CD14-positive monocyte (primary cell): ENCODE results near the gene CAMK2A. TPM values are rescaled to one million over a fixed set of nuclear protein-coding genes. Genes with fewer than 3 reads are reported as not detected.
A peak's percentile ranks its signal among the peaks of the same experiment; 100 is the strongest.

Source experiments
- DNase-seq, 3 donors: peaks; one replicate each; pipeline ENCODE4 v3.0.0-alpha.2; 2011 to 2022
- H2AFZ ChIP-seq: 2 replicates; pipeline ENCODE4 v1.6.0; 2012; ENCODE audit warnings: mild to moderate bottlenecking, low read depth, low read length, inconsistent platforms; ENCODE audit not compliant: insufficient read depth, poor library complexity, severe bottlenecking
- H3K27ac ChIP-seq, 2 donors: 1 replicate in 1 of 2; 2 replicates in 1 of 2; pipeline ENCODE4 v1.5.1; 2012 to 2013; ENCODE audit warnings: low read length in 2 of 2, control low read depth in 1 of 2, inconsistent platforms in 1 of 2, low read depth in 1 of 2, mild to moderate bottlenecking in 1 of 2
- H3K27me3 ChIP-seq, 2 donors: one replicate each; pipeline versions ENCODE4 v1.6.0 to v1.6.1; 2011 to 2013; ENCODE audit warnings: low read length in 2 of 2; ENCODE audit not compliant: control insufficient read depth in 2 of 2, insufficient read depth in 2 of 2
- H3K36me3 ChIP-seq, 2 donors: replicated peaks in 1 of 2; 1 replicate in 1 of 2; 2 replicates in 1 of 2; pipeline versions ENCODE4 v1.5.1 to v1.6.1; 2012 to 2013; ENCODE audit warnings: low read length in 2 of 2, control low read depth in 1 of 2, inconsistent platforms in 1 of 2, mild to moderate bottlenecking in 1 of 2; ENCODE audit not compliant: insufficient read depth in 2 of 2, control insufficient read depth in 1 of 2
- H3K4me1 ChIP-seq, 2 donors: 1 replicate in 1 of 2; 2 replicates in 1 of 2; pipeline versions ENCODE4 v1.5.1 to v1.6.1; 2012 to 2013; ENCODE audit warnings: low read length in 2 of 2, control low read depth in 1 of 2, inconsistent platforms in 1 of 2, mild to moderate bottlenecking in 1 of 2, moderate library complexity in 1 of 2; ENCODE audit not compliant: insufficient read depth in 2 of 2, control insufficient read depth in 1 of 2
- H3K4me2 ChIP-seq: replicated peaks from 2 replicates; pipeline ENCODE3; 2012; ENCODE audit warnings: low read length, moderate library complexity, mild to moderate bottlenecking; ENCODE audit not compliant: poor library complexity, severe bottlenecking; ENCODE audit errors: extremely low read depth
- H3K4me3 ChIP-seq, 3 experiments: fragments of 200-600 bp in 1 of 3; sonication (generic) in 1 of 3; replicated peaks in 1 of 3; 1 replicate in 2 of 3; 2 replicates in 1 of 3; pipeline ENCODE4 v1.5.1; 2011 to 2013; ENCODE audit warnings: low read length in 3 of 3, mild to moderate bottlenecking in 3 of 3, control low read depth in 2 of 3, low read depth in 2 of 3, inconsistent platforms in 1 of 3, moderate library complexity in 1 of 3
- H3K79me2 ChIP-seq: 2 replicates; pipeline ENCODE4 v1.6.0; 2012; ENCODE audit warnings: mild to moderate bottlenecking, control low read depth, inconsistent platforms, low read length, moderate library complexity; ENCODE audit not compliant: insufficient read depth
- H3K9ac ChIP-seq: 2 replicates; pipeline ENCODE4 v1.6.0; 2017; ENCODE audit warnings: low read length, mild to moderate bottlenecking; ENCODE audit not compliant: insufficient read depth, poor library complexity, severe bottlenecking
- H3K9me3 ChIP-seq, 2 donors: replicated peaks in 1 of 2; 1 replicate in 1 of 2; 2 replicates in 1 of 2; pipeline versions ENCODE4 v1.5.1 to v1.6.1; 2012 to 2013; ENCODE audit warnings: low read length in 2 of 2, control low read depth in 1 of 2; ENCODE audit not compliant: control insufficient read depth in 1 of 2, insufficient read depth in 1 of 2
- H4K20me1 ChIP-seq: 2 replicates; pipeline ENCODE4 v1.6.0; 2012; ENCODE audit warnings: mild to moderate bottlenecking, low read length, control low read depth, moderate library complexity; ENCODE audit not compliant: insufficient read depth
- H3K27ac Mint-ChIP-seq, 7 donors: one replicate each; pipeline ENCODE4 v1.8.0; 2020; ENCODE audit warnings: mild to moderate bottlenecking in 7 of 7, mixed read lengths in 7 of 7, moderate library complexity in 6 of 7, inconsistent platforms in 2 of 7
- H3K27me3 Mint-ChIP-seq, 3 donors: one replicate each; pipeline ENCODE4 v1.8.0; 2021 to 2022; ENCODE audit warnings: low read depth in 3 of 3, mild to moderate bottlenecking in 3 of 3, mixed read lengths in 3 of 3, moderate library complexity in 3 of 3, inconsistent platforms in 1 of 3
- H3K36me3 Mint-ChIP-seq, 2 donors: one replicate each; pipeline ENCODE4 v1.8.0; 2020; ENCODE audit warnings: mixed read lengths in 2 of 2, inconsistent platforms in 1 of 2, mild to moderate bottlenecking in 1 of 2
- H3K4me1 Mint-ChIP-seq: one replicate; pipeline ENCODE4 v1.8.0; 2020; ENCODE audit warnings: mild to moderate bottlenecking, mixed read lengths
- H3K4me3 Mint-ChIP-seq, 2 donors: one replicate each; pipeline ENCODE4 v1.8.0; 2020; ENCODE audit warnings: mild to moderate bottlenecking in 2 of 2, mixed read lengths in 2 of 2, moderate library complexity in 1 of 2
- H3K9me3 Mint-ChIP-seq, 7 donors: one replicate each; pipeline ENCODE4 v1.8.0; 2020 to 2022; ENCODE audit warnings: mixed read lengths in 7 of 7, mild to moderate bottlenecking in 6 of 7, moderate library complexity in 6 of 7, inconsistent platforms in 2 of 7
- CTCF ChIP-seq: fragments of 200-600 bp; IDR thresholded peaks from one replicate; pipeline ENCODE4 v1.8.0; 2022; ENCODE audit warnings: antibody characterized with exemption, mild to moderate bottlenecking
- WGBS: methylation state at CpG from one replicate; pipeline ENCODE4 v1.1.5; 2013; ENCODE audit warnings: missing lambda C conversion rate; ENCODE audit not compliant: insufficient coverage; 5-methylcytosine and 5-hydroxymethylcytosine counted together
- intact Hi-C, 2 donors: fragments of 100-400 bp; cut with micrococcal nuclease; formaldehyde crosslinking; loops; one replicate each; pipeline versions ENCODE4 v1.15.0 to v1.15.1; 2023
- polyA plus RNA-seq, 3 donors: library from polyadenylated mRNA; depleted of rRNA in 1 of 3; unstranded in 2 of 3; stranded (reverse) in 1 of 3; fragments of 300-500 nt in 2 of 3; fragments of >200 nt in 1 of 3; fragmentation: Illumina TruSeq in 2 of 3; gene quantifications; 1 replicate in 2 of 3; 2 replicates in 1 of 3; pipeline ENCODE4 v1.2.3, GENCODE V29; 2012 to 2021

The CAMK2A gene
- polyA plus RNA-seq, 3 donors, result not detected

- Mint-ChIP-seq H3K27me3 (peaks cover 27 to 29% (median 28%) of the 10 kb centered on the region in 3 donors), H3K4me3 (no peak overlapping the region), H3K4me1 (peaks cover 14% of the 10 kb centered on the region), H3K9me3 (peaks cover 0 to 3% (median 0%) of the 10 kb centered on the region in 7 donors), H3K36me3 (no peaks in the 10 kb centered on the region), H3K27ac (no peak overlapping the region)
- Histone ChIP-seq H3K9me3 (no peaks in the 10 kb centered on the region), H3K36me3 (no peaks in the 10 kb centered on the region), H4K20me1 (no peaks in the 10 kb centered on the region), H3K79me2 (no peaks in the 10 kb centered on the region), H3K4me3 (no peak overlapping the region), H3K9ac (no peak overlapping the region), H3K27me3 (peaks cover 0 to 20% of the 10 kb centered on the region in 2 donors), H3K4me2 (no peak overlapping the region), H2AFZ (no peak overlapping the region), H3K4me1 (peaks cover 7 to 10% of the 10 kb centered on the region in 2 donors), H3K27ac (no peak overlapping the region)
- DNase-seq, result no peak
- intact Hi-C loops, result no loop called here
- TF ChIP-seq CTCF, result no peak
- 100% methylated on average over 4 of the region's 6 CpGs for WGBS
Measured at GRCh38 chr5:150206779-150207115, 82.8 kb downstream of the CAMK2A start.

GRCh38 chr5:150206098-150206778 is 83.3 kb downstream of the CAMK2A start:
- no peak for DNase-seq
- Histone ChIP-seq H3K4me1 (peaks cover 7 to 10% of the 10 kb centered on the region in 2 donors), H3K9me3 (no peaks in the 10 kb centered on the region), H3K4me3 (no peak overlapping the region), H3K4me2 (no peak overlapping the region), H3K27ac (no peak overlapping the region), H3K9ac (no peak overlapping the region), H4K20me1 (no peaks in the 10 kb centered on the region), H3K36me3 (no peaks in the 10 kb centered on the region), H2AFZ (no peak overlapping the region), H3K79me2 (no peaks in the 10 kb centered on the region), H3K27me3 (peaks cover 0 to 20% of the 10 kb centered on the region in 2 donors)
- no peak for TF ChIP-seq CTCF
- H3K36me3 Mint-ChIP-seq, result no peaks in the 10 kb centered on the region
- H3K9me3 Mint-ChIP-seq, result peaks cover 0 to 3% (median 0%) of the 10 kb centered on the region in 7 donors
- H3K4me1 Mint-ChIP-seq, result peaks cover 14% of the 10 kb centered on the region
- peak overlapping the region in 1 of 7 donors; percentile 13 for H3K27ac Mint-ChIP-seq
- intact Hi-C loops, result no loop called here
- 67% methylated on average over 3 of the region's 6 CpGs for WGBS
- no peak overlapping the region for H3K4me3 Mint-ChIP-seq
- peaks cover 27 to 29% (median 28%) of the 10 kb centered on the region in 3 donors for H3K27me3 Mint-ChIP-seq
